Bronchial epithelial cell (primary cell): Measurements from ENCODE around the gene FCRLA. TPM values are rescaled to one million over a fixed set of nuclear protein-coding genes. Genes with fewer than 3 reads are reported as not detected.
A peak's percentile ranks its signal among the peaks of the same experiment; 100 is the strongest.

Experiments
- DNase-seq: peaks from one replicate; pipeline ENCODE4 v3.0.0-alpha.2; 2010; ENCODE audit warnings: low read depth
- FAIRE-seq: peaks from 2 replicates; lab custom pipeline; 2011; peaks lifted over from hg19 to GRCh38; lab: Jason Lieb, UNC
- H3K27me3 ChIP-seq: 2 replicates; pipeline ENCODE4 v1.5.1; 2011; ENCODE audit warnings: low read length; ENCODE audit not compliant: control insufficient read depth, insufficient read depth
- H3K36me3 ChIP-seq: 2 replicates; pipeline ENCODE4 v1.5.1; 2011; ENCODE audit warnings: low read length; ENCODE audit not compliant: control insufficient read depth, insufficient read depth
- H3K4me3 ChIP-seq: 2 replicates; pipeline ENCODE4 v1.5.1; 2011; ENCODE audit warnings: mild to moderate bottlenecking, low read depth, low read length, control low read depth
- CTCF ChIP-seq: IDR thresholded peaks from 2 replicates; pipeline ENCODE4 v1.5.1; 2011; ENCODE audit warnings: mild to moderate bottlenecking, moderate library complexity, low read length, control low read depth, inconsistent platforms; ENCODE audit not compliant: insufficient read depth, severe bottlenecking
- total RNA-seq: library from RNA; depleted of rRNA; stranded (reverse); fragments of >200 nt; gene quantifications from 2 replicates; pipeline ENCODE4 v1.2.1, GENCODE V29; 2014

Gene FCRLA
- total RNA-seq, 1 donor from 2014 or later = 0.26 TPM

- FAIRE-seq = no peak
- no peak for DNase-seq
- Histone ChIP-seq H3K36me3 (no peaks in the 10 kb centered on the region), H3K27me3 (no peaks in the 10 kb centered on the region), H3K4me3 (no peak overlapping the region)
- TF ChIP-seq CTCF = no peak
Observed at GRCh38 chr1:161731981-161732718, 25.1 kb downstream of the FCRLA start.

- TF ChIP-seq CTCF = no peak
- DNase-seq (peak; percentile 95), FAIRE-seq (no peak)
- Histone ChIP-seq H3K4me3 (no peak overlapping the region), H3K36me3 (no peaks in the 10 kb centered on the region), H3K27me3 (no peaks in the 10 kb centered on the region)
Observed at GRCh38 chr1:161733526-161733925, 26.5 kb downstream of the FCRLA start.

- DNase-seq (no peak), FAIRE-seq (no peak)
- Histone ChIP-seq H3K4me3 (no peak overlapping the region), H3K36me3 (no peaks in the 10 kb centered on the region), H3K27me3 (no peaks in the 10 kb centered on the region)
- no peak for TF ChIP-seq CTCF
Observed at GRCh38 chr1:161735837-161736236, 28.8 kb downstream of the FCRLA start.

GRCh38 chr1:161736335-161736969, 29.4 kb downstream of the FCRLA start:
- H3K4me3 ChIP-seq = no peak overlapping the region
- DNase-seq (peak; percentile 90), FAIRE-seq (peak; percentile 23)
- H3K27me3 ChIP-seq = no peaks in the 10 kb centered on the region
- no peak for TF ChIP-seq CTCF
- H3K36me3 ChIP-seq = no peaks in the 10 kb centered on the region

GRCh38 chr1:161737625-161738024, 30.6 kb downstream of the FCRLA start:
- DNase-seq = no peak
- TF ChIP-seq CTCF = no peak
- FAIRE-seq = no peak
- H3K4me3 ChIP-seq = no peak overlapping the region
- H3K36me3 ChIP-seq = no peaks in the 10 kb centered on the region
- no peaks in the 10 kb centered on the region for H3K27me3 ChIP-seq
